T-helper 22 cell (primary cell): ENCODE data around the gene UVSSA.
"Not testable (repeated sequence)": the region's sequence is repeated elsewhere in the genome, so short reads cannot be mapped to it uniquely, and the experiment has no call there.

ENCODE experiments used
- DNase-seq: peaks from one replicate; pipeline ENCODE4 v3.0.0-alpha.2; 2020; ENCODE audit warnings: low read depth

UVSSA gene

GRCh38 chr4:1443688-1444172 lies 96.7 kb downstream of the UVSSA start:
- not testable (repeated sequence) for DNase-seq
